B cell (primary cell): ENCODE data around the gene SFT2D1. TPM values are rescaled to one million over a fixed set of nuclear protein-coding genes. Genes with fewer than 3 reads are reported as not detected.
A peak's percentile ranks its signal among the peaks of the same experiment; 100 is the strongest.

Source experiments
- ATAC-seq: fragments of 200-7000 bp; cut with Tn5 transposase; one replicate; pipeline ENCODE4 v1.10.0; 2021; ENCODE audit warnings: low read depth, mild to moderate bottlenecking, moderate number of reproducible peaks, moderate library complexity
- CTCF ChIA-PET: fragments of 350-600 bp; sonication (Branson Sonifier 250); formaldehyde crosslinking; loops from one replicate; lab custom pipeline; 2021; ENCODE audit warnings: antibody characterized with exemption, inconsistent platforms; lab: Charles Lee
- POLR2A ChIA-PET: fragments of 350-600 bp; sonication (Branson Sonifier 250); formaldehyde crosslinking; loops from one replicate; lab custom pipeline; 2021; ENCODE audit warnings: antibody characterized with exemption; lab: Charles Lee
- DNase-seq: peaks from one replicate; pipeline ENCODE4 v3.0.0; 2013
- H2AFZ ChIP-seq: 2 replicates; pipeline ENCODE4 v1.6.1; 2012; ENCODE audit warnings: mild to moderate bottlenecking, low read depth, low read length; ENCODE audit not compliant: insufficient read depth, poor library complexity, severe bottlenecking
- H3K27ac ChIP-seq, 2 donors: 1 replicate in 1 of 2; 2 replicates in 1 of 2; pipeline ENCODE4 v1.5.1; 2012 to 2013; ENCODE audit warnings: low read length in 2 of 2, mild to moderate bottlenecking in 2 of 2, moderate library complexity in 1 of 2
- H3K27me3 ChIP-seq, 4 experiments: fragments of 200-600 bp in 1 of 4; sonication (generic) in 1 of 4; replicated peaks in 1 of 4; 1 replicate in 2 of 4; 2 replicates in 2 of 4; pipeline versions ENCODE4 v1.6.1 to v1.7.0; 2013 to 2016; ENCODE audit warnings: low read length in 3 of 4, mild to moderate bottlenecking in 2 of 4, mixed read lengths in 1 of 4, moderate library complexity in 1 of 4; ENCODE audit not compliant: insufficient read depth in 4 of 4, control insufficient read depth in 3 of 4; ENCODE audit errors: control extremely low read depth in 1 of 4
- H3K36me3 ChIP-seq, 2 experiments: replicated peaks in 1 of 2; 1 replicate in 1 of 2; 2 replicates in 1 of 2; pipeline versions ENCODE4 v1.6.1 to v1.7.1; 2013; ENCODE audit warnings: low read length in 1 of 2; ENCODE audit not compliant: insufficient read depth in 2 of 2, control insufficient read depth in 1 of 2; ENCODE audit errors: control extremely low read depth in 1 of 2, extremely low read depth in 1 of 2
- H3K4me1 ChIP-seq, 2 donors: fragments of 200-600 bp in 1 of 2; sonication (generic) in 1 of 2; 1 replicate in 1 of 2; 2 replicates in 1 of 2; pipeline versions ENCODE4 v1.5.1 to v1.6.1; 2013 to 2017; ENCODE audit warnings: low read length in 2 of 2; ENCODE audit not compliant: control insufficient read depth in 2 of 2, insufficient read depth in 2 of 2
- H3K4me2 ChIP-seq: replicated peaks from 2 replicates; pipeline ENCODE3; 2012; ENCODE audit warnings: mild to moderate bottlenecking, low read depth, low read length; ENCODE audit not compliant: poor library complexity, severe bottlenecking
- H3K4me3 ChIP-seq, 5 experiments: fragments of 200-600 bp in 1 of 5; sonication (generic) in 1 of 5; 1 replicate in 3 of 5; 2 replicates in 2 of 5; pipeline versions ENCODE4 v1.5.1 to v1.7.0; 2011 to 2016; ENCODE audit warnings: low read length in 4 of 5, mild to moderate bottlenecking in 4 of 5, low read depth in 2 of 5, control low read depth in 1 of 5, moderate library complexity in 1 of 5; ENCODE audit not compliant: insufficient read depth in 1 of 5; ENCODE audit errors: control extremely low read depth in 1 of 5, extremely low read depth in 1 of 5
- H3K79me2 ChIP-seq: fragments of 200-600 bp; sonication (generic); one replicate; pipeline ENCODE4 v1.6.0; 2016; ENCODE audit warnings: low read length; ENCODE audit not compliant: control insufficient read depth, insufficient read depth
- H3K9ac ChIP-seq: fragments of 200-600 bp; sonication (generic); 2 replicates; pipeline ENCODE4 v1.6.1; 2017; ENCODE audit warnings: mild to moderate bottlenecking, low read length, moderate library complexity
- H3K9me3 ChIP-seq, 3 donors: one replicate each; pipeline versions ENCODE4 v1.6.1 to v1.7.1; 2013; ENCODE audit warnings: low read length in 2 of 3; ENCODE audit not compliant: control insufficient read depth in 2 of 3, insufficient read depth in 1 of 3; ENCODE audit errors: control extremely low read depth in 1 of 3
- H4K20me1 ChIP-seq: 2 replicates; pipeline ENCODE4 v1.6.0; 2012; ENCODE audit warnings: mild to moderate bottlenecking, low read length; ENCODE audit not compliant: insufficient read depth, control insufficient read depth, poor library complexity, severe bottlenecking
- H3K27ac Mint-ChIP-seq: one replicate; pipeline ENCODE4 v1.8.0; 2021; ENCODE audit warnings: mixed read lengths
- H3K27me3 Mint-ChIP-seq: one replicate; pipeline ENCODE4 v1.8.0; 2021; ENCODE audit warnings: mixed read lengths
- H3K4me1 Mint-ChIP-seq: one replicate; pipeline ENCODE4 v1.8.0; 2021; ENCODE audit warnings: mixed read lengths
- H3K4me3 Mint-ChIP-seq: one replicate; pipeline ENCODE4 v1.8.0; 2021; ENCODE audit warnings: mixed read lengths
- H3K9me3 Mint-ChIP-seq: one replicate; pipeline ENCODE4 v1.8.0; 2022; ENCODE audit warnings: mixed read lengths; ENCODE audit not compliant: insufficient read depth
- CTCF ChIP-seq: fragments of 200-600 bp; IDR thresholded peaks from one replicate; pipeline ENCODE4 v1.8.0; 2022; ENCODE audit warnings: antibody characterized with exemption, mild to moderate bottlenecking
- EZH2 ChIP-seq: IDR thresholded peaks from 2 replicates; pipeline ENCODE4 v1.6.1; 2012; ENCODE audit warnings: borderline replicate concordance, low read depth, mild to moderate bottlenecking, moderate library complexity, low read length; ENCODE audit not compliant: insufficient read depth, poor library complexity, severe bottlenecking
- WGBS: methylation state at CpG from one replicate; pipeline ENCODE4 v1.1.5; 2013; ENCODE audit warnings: missing lambda C conversion rate; ENCODE audit not compliant: insufficient coverage; 5-methylcytosine and 5-hydroxymethylcytosine counted together
- intact Hi-C: fragments of 100-400 bp; cut with micrococcal nuclease; formaldehyde crosslinking; loops from one replicate; pipeline ENCODE4 v1.10.0; 2022
- polyA plus RNA-seq: library from polyadenylated mRNA; depleted of rRNA; stranded (reverse); fragments of >200 nt; gene quantifications from 2 replicates; pipeline ENCODE4 v1.2.3, GENCODE V29; 2012
- total RNA-seq, 2 donors: library from RNA; stranded (reverse); fragments of 120-200 nt in 1 of 2; gene quantifications; 1 replicate in 1 of 2; 2 replicates in 1 of 2; pipeline versions ENCODE4 v1.2.3 to v1.2.4, GENCODE V29; 2013 to 2022

The SFT2D1 gene
- total and polyA plus RNA-seq, 2 donors (not counting 1 experiment from before 2014, with no cell fraction given) = 38.2 to 59.0 TPM

GRCh38 chr6:166381381-166381732, 39.0 kb upstream of the SFT2D1 start:
- H3K9me3 Mint-ChIP-seq = no peaks in the 10 kb centered on the region
- peak overlapping the region; percentile 90 for H3K27ac Mint-ChIP-seq
- DNase-seq (no peak), ATAC-seq (no peak)
- peak overlapping the region; percentile 56 to 95 (median 83) for H3K4me3 ChIP-seq
- 0% methylated on average over 2 of the region's 6 CpGs for WGBS
- peak overlapping the region; percentile 97 for H3K4me3 Mint-ChIP-seq
- CTCF ChIA-PET = interaction anchor here (0.6 to 7.2 kb wide), 27 partner anchors 10 to 246 kb away, joined by 3 to 99 read pairs (median 6); partner anchors contain the start of genes RPS6KA2 and SFT2D1
- intact Hi-C loops = loop anchor here (10.0 kb wide), 1 partner anchor 743 kb away; the partner anchor contains the start of gene CCR6
- no peaks in the 10 kb centered on the region for H3K27me3 ChIP-seq
- H3K27ac ChIP-seq = peak overlapping the region; percentile 49 to 80
- peaks cover 6% of the 10 kb centered on the region for H3K79me2 ChIP-seq
- H3K4me2 ChIP-seq = peak overlapping the region; percentile 96
- no peaks in the 10 kb centered on the region for H3K36me3 ChIP-seq
- H3K27me3 Mint-ChIP-seq = no peaks in the 10 kb centered on the region
- no peaks in the 10 kb centered on the region for H4K20me1 ChIP-seq
- H2AFZ ChIP-seq = peak overlapping the region; percentile 93
- no peak for TF ChIP-seq EZH2
- no peak for TF ChIP-seq CTCF
- POLR2A ChIA-PET = interaction anchor here (0.7 to 1.5 kb wide), 3 partner anchors 38 to 206 kb away, joined by 3 to 6 read pairs (median 5); no protein-coding TSS in a partner anchor
- H3K4me1 ChIP-seq = peaks cover 7 to 11% of the 10 kb centered on the region in 2 donors
- no peaks in the 10 kb centered on the region for H3K9me3 ChIP-seq
- H3K4me1 Mint-ChIP-seq = peaks cover 15% of the 10 kb centered on the region
- peak overlapping the region; percentile 90 for H3K9ac ChIP-seq

- Histone ChIP-seq H3K9ac (no peak overlapping the region), H3K9me3 (no peaks in the 10 kb centered on the region), H3K4me2 (no peak overlapping the region), H3K27ac (no peak overlapping the region), H3K4me3 (no peak overlapping the region), H3K4me1 (peaks cover 7 to 11% of the 10 kb centered on the region in 2 donors), H3K79me2 (peaks cover 6% of the 10 kb centered on the region), H2AFZ (no peak overlapping the region), H3K36me3 (no peaks in the 10 kb centered on the region), H4K20me1 (no peaks in the 10 kb centered on the region), H3K27me3 (no peaks in the 10 kb centered on the region)
- intact Hi-C loops = loop anchor here (10.0 kb wide), 1 partner anchor 745 kb away; the partner anchor contains the start of gene CCR6
- POLR2A ChIA-PET = interaction anchor here (0.7 kb wide), 1 partner anchor 94 kb away, joined by 3 read pairs; no protein-coding TSS in a partner anchor
- DNase-seq = no peak
- TF ChIP-seq EZH2 (no peak), CTCF (no peak)
- no peak for ATAC-seq
- Mint-ChIP-seq H3K27me3 (no peaks in the 10 kb centered on the region), H3K9me3 (no peaks in the 10 kb centered on the region), H3K4me3 (no peak overlapping the region), H3K27ac (no peak overlapping the region), H3K4me1 (peaks cover 15% of the 10 kb centered on the region)
- 100% methylated on average over 1 of the region's 4 CpGs for WGBS
- CTCF ChIA-PET = interaction anchor here (1.5 to 7.2 kb wide), 8 partner anchors 19 to 104 kb away, joined by 3 to 99 read pairs (median 11); no protein-coding TSS in a partner anchor
Observed at GRCh38 chr6:166379800-166380199, 37.5 kb upstream of the SFT2D1 start.
